HG02763 (cell line): ENCODE measurements around the gene EMILIN1.

Source experiments
- ATAC-seq: cut with Tn5 transposase; IDR thresholded peaks from one replicate; pipeline ENCODE4 v1.9.1; 2021; ENCODE audit warnings: mild to moderate bottlenecking, moderate library complexity; ENCODE audit not compliant: unreplicated experiment

The EMILIN1 gene

GRCh38 chr2:27078267-27079194, at the start of gene EMILIN1:
Gene EMILIN1 (plus strand): TSS chr2:27078615. CDS start chr2:27079066, 451 bp downstream.
- no peak for ATAC-seq

DNA sequence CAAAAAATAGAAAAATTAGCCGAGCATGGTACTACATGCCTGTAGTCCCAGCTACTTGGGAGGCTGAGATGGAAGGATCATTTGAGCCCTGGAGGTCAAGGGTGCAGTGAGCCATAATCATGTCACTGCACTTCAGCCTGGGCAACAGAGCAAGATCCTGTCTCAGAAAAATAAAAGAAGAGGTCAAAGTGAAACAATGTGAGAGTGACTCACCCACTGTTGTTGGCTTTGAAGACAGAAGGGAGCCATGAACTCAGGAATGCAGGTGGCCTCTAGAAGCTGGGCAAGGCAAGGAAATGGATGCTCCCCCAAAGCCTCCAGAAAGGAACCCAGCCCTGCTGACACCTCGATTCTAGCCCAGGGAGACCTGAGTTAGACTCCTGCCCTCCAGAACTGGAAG, 49.4 kb upstream of the EMILIN1 start:
- ATAC-seq, result no peak

DNA sequence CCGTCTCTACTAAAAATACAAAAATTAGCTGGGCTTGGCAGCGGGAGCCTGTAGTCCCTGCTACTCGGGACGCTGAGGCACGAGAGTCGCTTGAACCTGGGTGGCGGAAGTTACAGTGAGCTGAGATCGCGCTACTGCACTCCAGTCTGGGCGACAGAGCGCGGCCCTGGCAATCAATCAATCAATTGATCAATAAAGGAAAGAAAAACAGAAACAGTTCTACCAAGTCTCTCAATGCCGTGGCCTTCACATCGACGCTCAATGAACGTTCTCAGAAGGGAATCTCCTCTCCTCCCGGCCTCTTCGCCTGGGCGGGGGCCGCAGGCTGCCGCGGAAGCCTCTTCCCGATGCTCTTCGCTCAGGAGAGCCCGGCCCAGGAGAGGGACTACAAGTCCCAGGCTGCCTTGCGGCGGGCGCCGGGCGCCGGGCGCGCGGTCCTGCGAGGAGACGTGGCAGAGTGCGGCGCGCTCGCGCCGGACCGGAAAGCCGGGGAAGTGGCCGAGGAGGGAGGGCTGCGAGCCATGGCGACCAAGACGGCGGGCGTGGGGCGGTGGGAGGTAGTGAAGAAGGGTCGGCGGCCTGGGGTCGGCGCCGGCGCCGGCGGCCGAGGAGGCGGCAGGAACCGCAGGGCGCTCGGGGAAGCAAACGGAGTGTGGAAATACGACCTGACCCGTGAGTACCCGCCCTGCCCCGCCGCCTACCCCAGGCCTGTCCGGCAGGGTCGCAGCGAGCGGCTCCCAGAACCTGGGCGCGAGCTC, 45.7 kb upstream of the EMILIN1 start, which contains the start of gene TMEM214:
TMEM214 (plus strand) TSS at position 471 of the 758 bp plus-strand sequence; CDS start at position 522, 51 bp downstream.
- peak; percentile 90 for ATAC-seq

- no peak for ATAC-seq
Measured at GRCh38 chr2:27033253-27033852, 45.1 kb upstream of the EMILIN1 start.

GRCh38 chr2:27038012-27038411, 40.4 kb upstream of the EMILIN1 start:
- no peak for ATAC-seq

DNA sequence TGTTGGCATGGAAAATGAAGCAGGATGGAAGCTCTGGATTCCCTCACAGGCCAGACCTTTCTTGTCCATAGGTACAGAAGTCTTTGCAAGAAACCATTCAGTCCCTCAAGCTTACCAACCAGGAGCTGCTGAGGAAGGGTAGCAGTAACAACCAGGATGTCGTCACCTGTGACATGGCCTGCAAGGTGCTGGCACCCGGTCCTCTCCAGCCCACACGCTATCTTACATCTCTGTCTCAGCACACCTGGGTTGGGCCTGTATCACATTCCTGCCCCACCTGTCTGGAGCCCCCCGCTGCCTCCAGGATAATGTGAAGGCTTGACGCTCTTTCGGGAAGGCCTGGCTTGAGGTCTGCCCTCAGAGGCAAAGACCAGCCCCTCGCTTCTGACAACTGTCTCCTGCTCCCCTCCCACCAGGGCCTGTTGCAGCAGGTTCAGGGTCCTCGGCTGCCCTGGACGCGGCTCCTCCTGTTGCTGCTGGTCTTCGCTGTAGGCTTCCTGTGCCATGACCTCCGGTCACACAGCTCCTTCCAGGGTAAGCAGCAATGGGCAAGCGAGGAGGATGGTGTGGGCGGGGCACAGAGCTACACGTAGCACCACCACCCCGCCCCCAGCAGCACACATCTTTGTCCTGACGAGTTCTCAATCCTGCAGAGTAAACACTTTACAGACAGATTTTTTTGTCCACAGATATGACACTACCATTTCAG, 39.6 kb upstream of the EMILIN1 start:
- no peak for ATAC-seq

DNA sequence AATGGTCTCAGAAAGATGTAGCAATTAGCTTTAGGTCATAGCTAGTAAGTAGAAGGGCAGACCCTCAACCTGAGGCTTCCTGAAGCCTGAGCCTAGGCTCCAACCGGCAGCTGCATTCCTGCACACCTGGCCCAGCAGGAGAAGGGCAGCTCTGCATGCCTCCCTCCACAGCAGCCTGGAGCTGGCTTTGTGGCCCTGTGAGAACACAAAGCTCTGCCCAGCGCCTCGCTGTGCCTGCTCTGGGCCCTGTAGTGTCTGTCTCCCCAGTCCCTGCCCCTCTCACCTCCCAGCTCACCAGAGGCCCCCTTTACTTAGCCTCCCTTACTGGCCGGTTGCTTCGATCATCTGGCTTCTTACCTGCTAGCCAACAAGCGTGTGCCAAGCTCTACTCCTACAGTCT, 39.0 kb upstream of the EMILIN1 start:
- no peak for ATAC-seq

DNA sequence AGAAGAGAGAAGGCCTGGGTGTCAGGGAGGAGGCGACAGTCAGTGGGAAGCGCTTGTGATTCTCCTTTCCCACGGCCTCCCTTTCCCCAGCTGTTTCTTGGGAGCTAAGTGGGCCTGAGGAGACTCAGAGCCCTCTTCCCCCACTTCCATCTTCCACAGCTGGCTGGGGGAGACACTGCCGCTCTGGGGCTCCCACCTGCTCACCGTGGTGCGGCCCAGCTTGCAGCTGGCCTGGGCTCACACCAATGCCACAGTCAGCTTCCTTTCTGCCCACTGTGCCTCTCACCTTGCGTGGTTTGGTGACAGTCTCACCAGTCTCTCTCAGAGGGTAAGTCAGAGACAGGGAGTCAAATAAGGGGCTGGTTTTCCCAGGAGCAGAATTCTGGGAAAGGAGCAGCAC, 38.5 kb upstream of the EMILIN1 start:
- no peak for ATAC-seq

DNA sequence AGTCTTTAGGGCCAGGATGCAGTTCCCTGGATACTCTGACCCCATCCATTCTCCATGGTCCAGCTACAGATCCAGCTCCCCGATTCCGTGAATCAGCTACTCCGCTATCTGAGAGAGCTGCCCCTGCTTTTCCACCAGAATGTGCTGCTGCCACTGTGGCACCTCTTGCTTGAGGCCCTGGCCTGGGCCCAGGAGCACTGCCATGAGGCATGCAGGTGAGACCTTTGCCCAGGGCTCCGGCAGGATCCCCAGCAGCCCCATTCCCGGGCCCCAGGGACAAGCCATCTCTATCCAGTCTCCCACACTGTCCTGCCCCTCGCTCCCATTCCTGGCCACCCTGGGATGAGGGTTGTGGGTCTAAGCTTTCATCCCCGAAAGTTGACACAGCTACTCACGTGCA, 38.1 kb upstream of the EMILIN1 start:
- no peak for ATAC-seq

DNA sequence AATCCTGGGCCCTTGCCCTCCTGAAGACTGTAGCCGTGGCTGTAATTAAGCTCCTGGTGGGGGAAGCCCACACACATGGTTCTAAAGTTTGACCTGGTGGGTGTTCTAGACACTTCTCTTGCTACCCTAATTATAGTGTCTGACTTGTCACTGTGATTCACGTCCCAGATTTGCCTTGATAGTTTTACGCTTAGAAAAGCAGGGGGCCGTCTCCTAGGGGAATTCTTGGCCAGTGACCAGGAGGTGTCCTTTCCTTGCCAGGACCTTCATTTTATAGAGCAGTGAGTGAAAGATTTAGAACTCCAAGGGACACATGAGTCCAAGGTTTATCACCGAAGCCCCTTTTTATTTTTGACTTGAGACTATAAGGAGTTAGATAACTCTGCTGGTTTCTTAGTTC, 36.7 kb upstream of the EMILIN1 start:
- no peak for ATAC-seq

DNA sequence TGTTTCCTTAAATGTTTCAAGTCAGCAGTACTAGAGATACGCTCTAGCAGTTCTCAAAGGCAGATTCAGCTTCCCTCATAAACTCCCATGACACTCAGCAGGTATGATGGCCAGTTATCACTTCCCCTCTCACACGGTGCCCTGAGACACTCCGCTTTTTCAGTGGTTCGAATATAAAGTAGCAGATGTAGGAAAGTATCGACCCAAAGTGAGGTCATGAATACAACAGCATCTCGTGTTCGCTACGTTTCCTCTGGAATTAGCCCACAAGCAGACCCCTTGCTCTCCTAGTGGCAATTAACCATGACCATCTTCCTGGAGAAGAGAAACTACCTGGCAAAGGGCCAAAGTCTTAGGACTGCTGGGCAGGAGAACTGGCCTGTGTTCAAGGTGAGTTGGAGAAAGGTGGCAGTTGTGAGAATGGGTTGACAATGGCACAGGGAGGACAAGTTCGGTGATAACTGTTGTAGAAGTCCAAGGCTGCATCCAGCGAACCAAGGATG, 36.2 kb upstream of the EMILIN1 start:
- no peak for ATAC-seq

DNA sequence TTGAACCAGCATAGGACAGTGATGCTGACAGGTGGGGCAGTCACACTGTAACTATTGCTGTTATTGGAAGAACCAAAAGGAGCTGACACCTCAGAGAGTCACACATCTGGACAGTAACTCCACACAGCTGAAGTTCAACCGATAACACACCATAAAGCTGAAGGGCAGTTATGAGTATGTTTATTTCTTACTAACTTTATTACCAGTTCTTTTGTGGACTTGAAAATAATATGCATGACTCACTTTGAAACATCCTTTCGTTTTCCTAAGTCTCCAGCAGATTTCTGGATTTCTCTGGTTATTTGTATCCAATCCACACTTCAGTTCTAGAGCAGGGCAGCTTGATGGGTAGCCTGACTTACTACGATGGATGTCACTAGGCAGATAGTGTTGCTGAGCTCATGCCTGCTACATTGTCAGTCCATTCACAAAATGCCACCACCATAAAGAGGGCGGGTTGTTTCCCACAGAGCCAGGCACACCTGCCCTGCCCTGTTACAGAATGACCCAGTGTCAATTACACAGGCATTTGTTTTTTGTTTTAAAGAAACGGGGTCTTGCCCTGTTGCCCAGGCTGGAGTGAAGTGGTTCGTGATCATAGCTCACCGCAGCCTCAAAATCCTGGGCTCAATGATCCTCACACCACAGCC, 35.3 kb upstream of the EMILIN1 start:
- ATAC-seq, result no peak

DNA sequence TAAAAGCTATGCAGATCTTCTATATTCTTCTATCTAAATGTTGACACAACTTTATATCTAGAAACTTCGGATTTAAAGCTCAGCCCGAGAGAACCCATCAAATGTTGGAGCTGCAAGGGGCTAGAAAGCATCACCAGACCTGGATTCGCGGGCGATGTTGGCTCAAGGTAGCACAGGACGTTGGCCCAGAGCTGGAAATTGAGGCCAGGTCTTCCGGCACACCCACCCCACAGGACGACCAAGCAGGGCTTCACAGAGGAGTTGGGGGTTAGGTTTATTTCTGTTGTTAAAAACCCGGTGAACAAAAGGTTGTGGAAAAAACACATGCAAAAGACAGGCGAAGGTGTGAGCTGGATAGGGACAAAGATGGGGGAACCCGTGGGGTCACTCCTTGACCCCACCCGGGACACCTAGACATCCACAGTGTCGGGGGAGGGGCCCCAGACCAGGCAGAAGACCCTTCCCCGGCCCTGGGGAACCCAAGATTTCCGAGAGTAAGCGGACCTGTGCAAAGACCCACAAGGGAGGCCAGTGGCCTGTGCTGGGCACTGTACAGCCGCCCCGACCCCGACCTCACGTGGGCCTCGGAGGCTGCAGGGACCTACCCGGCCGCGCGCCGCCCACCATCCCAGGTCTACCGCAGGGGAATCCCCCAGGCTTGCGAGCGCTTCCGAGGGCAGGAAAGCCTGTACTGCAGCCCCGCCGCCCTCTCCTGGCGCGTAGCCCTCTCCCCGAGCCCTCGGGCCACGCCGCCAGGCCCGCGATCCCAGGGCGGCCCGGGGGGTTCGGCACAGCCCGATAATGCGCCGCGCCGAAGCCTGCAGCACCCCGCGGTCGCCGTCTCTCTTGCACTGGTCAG, 28.8 kb upstream of the EMILIN1 start:
- ATAC-seq, result no peak

DNA sequence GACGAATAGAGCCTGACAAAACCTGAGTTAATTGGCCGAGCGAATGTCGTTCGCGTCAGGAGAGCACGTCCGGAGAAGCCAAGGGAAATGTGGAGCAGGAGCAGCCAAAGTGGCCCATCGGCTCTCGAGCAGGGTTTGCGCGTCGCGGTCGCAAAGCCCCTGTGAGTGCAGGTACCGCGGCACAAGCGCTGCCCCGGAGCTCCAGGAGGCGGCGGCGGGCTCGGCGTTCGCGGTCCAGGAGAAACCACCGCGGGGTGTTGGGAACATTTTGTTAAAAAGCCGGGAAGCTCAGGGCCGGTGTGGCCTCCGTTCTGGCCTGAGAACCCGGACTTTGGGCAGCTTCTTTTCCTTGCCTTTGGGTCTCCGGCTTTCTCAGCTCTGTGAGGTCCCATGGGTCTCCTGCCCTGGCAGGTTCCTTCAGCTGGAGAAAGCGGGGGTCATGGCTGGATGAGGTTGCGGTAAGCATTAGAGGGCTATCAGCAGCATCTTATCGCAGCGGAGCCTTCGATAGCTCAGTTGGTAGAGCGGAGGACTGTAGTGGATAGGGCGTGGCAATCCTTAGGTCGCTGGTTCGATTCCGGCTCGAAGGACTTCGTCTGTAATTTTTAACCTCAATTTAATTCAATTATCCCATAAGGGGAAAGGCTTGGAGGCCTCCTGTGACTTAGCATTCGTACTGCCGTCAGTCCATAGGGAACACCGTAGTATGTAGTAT, 28.0 kb upstream of the EMILIN1 start:
- peak; percentile 52 for ATAC-seq

DNA sequence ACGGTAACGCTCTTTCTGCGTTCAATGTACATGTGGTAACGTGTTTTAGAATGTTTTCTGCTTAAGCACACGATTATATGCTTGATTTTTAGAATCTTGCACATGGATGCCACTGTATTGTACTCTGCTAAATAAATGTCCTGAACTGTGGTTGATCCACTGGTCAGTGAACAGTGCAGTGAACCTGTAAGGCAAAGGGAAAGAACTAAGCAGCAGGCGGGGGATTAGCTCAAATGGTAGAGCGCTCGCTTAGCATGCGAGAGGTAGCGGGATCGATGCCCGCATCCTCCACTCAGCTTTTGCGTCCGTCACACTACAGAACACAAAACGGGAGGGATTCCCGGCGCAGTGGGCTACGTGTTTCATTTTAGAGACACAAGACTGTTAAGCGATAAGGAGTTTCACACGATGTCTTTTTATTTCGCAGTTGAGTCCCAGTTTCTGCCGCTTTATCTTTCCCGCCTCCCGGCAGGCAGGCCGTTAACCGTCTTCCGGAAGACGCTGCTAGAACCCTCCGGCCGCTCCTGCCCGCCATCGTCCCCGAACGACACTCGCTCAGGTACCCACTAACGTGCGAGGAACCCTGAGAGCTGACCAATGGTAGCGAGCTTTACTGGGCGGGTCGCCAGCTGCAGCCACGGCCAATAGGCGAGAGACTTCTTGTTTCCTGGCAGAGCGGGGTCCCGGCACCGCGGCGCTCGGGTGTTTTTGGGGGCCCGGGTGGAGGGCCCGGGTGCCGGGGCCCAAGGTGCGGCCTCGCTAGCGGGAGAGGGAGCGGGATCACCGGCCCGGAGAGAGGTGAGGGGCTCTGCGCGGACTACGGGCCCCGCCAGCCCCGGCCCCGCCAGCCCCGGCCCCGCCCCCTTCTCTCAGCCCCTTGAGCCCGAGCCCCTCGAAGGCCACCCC, 27.2 kb upstream of the EMILIN1 start, which contains the start of gene AGBL5:
AGBL5 (plus strand) TSS at position 673 of the 906 bp plus-strand sequence. CDS start 1,291 bp downstream, outside the sequence.
- peak; percentile 66 for ATAC-seq

DNA sequence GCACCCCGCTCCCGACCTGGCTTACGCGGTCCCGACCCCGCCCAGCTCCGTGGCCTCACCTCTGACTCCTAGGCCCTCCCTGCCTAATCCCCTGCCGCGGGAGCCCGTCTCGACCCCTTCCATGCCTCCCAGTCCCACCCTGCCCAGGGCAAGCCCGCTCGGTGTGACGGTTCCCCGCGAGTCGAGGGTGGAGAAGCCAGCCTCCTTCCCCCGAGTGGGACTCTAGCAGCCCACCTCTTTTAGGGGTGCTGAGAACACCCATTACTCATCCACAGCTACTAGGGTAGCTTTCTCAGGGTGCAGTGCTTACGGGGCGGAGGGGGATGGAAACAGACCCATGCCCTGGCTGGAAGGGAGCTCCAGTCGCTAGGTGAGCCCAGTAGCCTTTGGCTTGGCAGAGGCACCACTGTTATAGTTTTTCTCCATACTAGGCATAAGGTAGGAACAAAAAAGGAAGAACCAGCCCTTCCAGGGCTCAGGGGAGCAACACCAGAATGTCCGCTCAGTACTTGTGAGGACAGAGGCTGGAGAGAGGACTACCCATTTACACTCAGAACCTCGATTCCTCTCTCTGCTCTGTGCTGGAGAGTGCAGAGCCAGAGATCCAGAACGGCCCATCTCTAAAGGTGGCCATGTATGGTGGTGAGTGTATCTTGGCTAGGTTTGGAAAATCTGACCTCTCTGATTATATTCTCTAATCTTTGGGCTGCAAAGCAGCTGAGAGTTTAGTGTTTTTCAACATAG, 26.3 kb upstream of the EMILIN1 start:
- ATAC-seq, result peak; percentile 0

- ATAC-seq, result no peak
Measured at GRCh38 chr2:27053321-27053720, 25.1 kb upstream of the EMILIN1 start.
